H1 (cell line): ENCODE results near the gene LIG1. TPM values are rescaled to one million over a fixed set of nuclear protein-coding genes. Genes with fewer than 3 reads are reported as not detected.

Experiments
- CTCF ChIA-PET: fragments of 300-600 bp; sonication (Branson Sonifier 250); formaldehyde crosslinking; loops from one replicate; lab custom pipeline; 2021; ENCODE audit not compliant: partially characterized antibody; lab: Charles Lee
- POLR2A ChIA-PET: fragments of 300-600 bp; sonication (Branson Sonifier 250); formaldehyde crosslinking; loops from one replicate; lab custom pipeline; 2021; ENCODE audit warnings: inconsistent platforms; ENCODE audit not compliant: partially characterized antibody; lab: Charles Lee
- DNase-seq, 2 experiments: peaks; one replicate each; pipeline versions ENCODE4 v3.0.0 to v3.0.0-alpha.2; 2010 to 2022; ENCODE audit warnings: low spot score in 2 of 2, low read depth in 1 of 2, mixed read lengths in 1 of 2
- FAIRE-seq: peaks from 2 replicates; lab custom pipeline; 2011; peaks lifted over from hg19 to GRCh38; lab: Jason Lieb, UNC
- H2AFZ ChIP-seq: 2 replicates; pipeline ENCODE4 v1.8.1; 2012; ENCODE audit warnings: low read length, inconsistent platforms
- H2AK5ac ChIP-seq: 2 replicates; pipeline ENCODE4 v1.6.1; 2013; ENCODE audit warnings: low read depth, low read length
- H2BK120ac ChIP-seq: replicated peaks from 2 replicates; pipeline ENCODE3; 2013; ENCODE audit warnings: low read depth, low read length, inconsistent platforms
- H2BK12ac ChIP-seq: 2 replicates; pipeline ENCODE4 v1.6.1; 2013; ENCODE audit warnings: low read depth, low read length
- H2BK15ac ChIP-seq: 2 replicates; pipeline ENCODE4 v1.6.1; 2013; ENCODE audit warnings: low read length
- H2BK20ac ChIP-seq: 2 replicates; pipeline ENCODE4 v1.6.1; 2013; ENCODE audit warnings: low read length
- H2BK5ac ChIP-seq: 2 replicates; pipeline ENCODE4 v1.6.1; 2013; ENCODE audit warnings: low read depth, low read length
- H3K14ac ChIP-seq: 2 replicates; pipeline ENCODE4 v1.6.1; 2013; ENCODE audit warnings: inconsistent platforms; ENCODE audit not compliant: insufficient read length
- H3K18ac ChIP-seq: 2 replicates; pipeline ENCODE4 v1.6.1; 2013; ENCODE audit warnings: low read length; ENCODE audit errors: extremely low read depth
- H3K23ac ChIP-seq: 2 replicates; pipeline ENCODE4 v1.6.1; 2013; ENCODE audit warnings: inconsistent platforms; ENCODE audit not compliant: insufficient read length
- H3K23me2 ChIP-seq: 2 replicates; pipeline ENCODE4 v1.6.1; 2013; ENCODE audit warnings: low read depth, low read length
- H3K27ac ChIP-seq: 2 replicates; pipeline ENCODE4 v1.6.1; 2011; ENCODE audit warnings: low read depth, low read length, inconsistent platforms
- H3K27me3 ChIP-seq, 4 experiments: replicated peaks in 1 of 4; 1 replicate in 1 of 4; 2 replicates in 3 of 4; pipeline versions ENCODE4 v1.6.1 to v1.8.1; 2011 to 2013; ENCODE audit warnings: low read length in 3 of 4, mild to moderate bottlenecking in 3 of 4, inconsistent platforms in 2 of 4, mixed read lengths in 2 of 4, moderate library complexity in 1 of 4; ENCODE audit not compliant: control insufficient read depth in 3 of 4, insufficient read depth in 3 of 4; ENCODE audit errors: extremely low read depth in 1 of 4
- H3K36me3 ChIP-seq, 4 experiments: 2 replicates each; pipeline versions ENCODE4 v1.6.1 to v1.8.1; 2011 to 2013; ENCODE audit warnings: mild to moderate bottlenecking in 4 of 4, low read length in 3 of 4, moderate library complexity in 2 of 4, control low read depth in 1 of 4, inconsistent platforms in 1 of 4; ENCODE audit not compliant: insufficient read depth in 4 of 4, control insufficient read depth in 2 of 4
- H3K4ac ChIP-seq: replicated peaks from 2 replicates; pipeline ENCODE3; 2013; ENCODE audit warnings: low read length, low read depth, mixed read lengths, inconsistent platforms; ENCODE audit not compliant: insufficient read length
- H3K4me1 ChIP-seq, 4 experiments: replicated peaks in 1 of 4; 1 replicate in 1 of 4; 2 replicates in 3 of 4; pipeline versions ENCODE4 v1.6.1 to v1.8.1; 2011 to 2013; ENCODE audit warnings: low read length in 3 of 4, inconsistent platforms in 2 of 4, mixed read lengths in 1 of 4; ENCODE audit not compliant: insufficient read depth in 4 of 4, control insufficient read depth in 3 of 4
- H3K4me2 ChIP-seq, 2 experiments: 2 replicates each; pipeline versions ENCODE4 v1.6.1 to v1.8.1; 2011 to 2013; ENCODE audit warnings: low read depth in 2 of 2, low read length in 2 of 2, control low read depth in 1 of 2, inconsistent platforms in 1 of 2, mild to moderate bottlenecking in 1 of 2; ENCODE audit not compliant: insufficient read depth in 1 of 2
- H3K4me3 ChIP-seq, 4 experiments: fragments of 200-600, 300-600 bp in 1 of 4; sonication (generic), shearing (Covaris generic), sonication (Bioruptor Twin) in 1 of 4; 2 replicates each; pipeline versions ENCODE4 v1.5.1 to v1.8.1; 2011 to 2016; ENCODE audit warnings: low read length in 4 of 4, low read depth in 3 of 4, control low read depth in 2 of 4, inconsistent platforms in 2 of 4, mild to moderate bottlenecking in 2 of 4, mixed read lengths in 1 of 4, moderate library complexity in 1 of 4; ENCODE audit not compliant: insufficient read depth in 2 of 4; ENCODE audit errors: extremely low read depth in 1 of 4
- H3K56ac ChIP-seq: replicated peaks from 2 replicates; pipeline ENCODE3; 2013; ENCODE audit warnings: low read depth, mild to moderate bottlenecking, mixed read lengths, low read length, inconsistent platforms; ENCODE audit not compliant: insufficient read length
- H3K79me1 ChIP-seq: 2 replicates; pipeline ENCODE4 v1.6.1; 2013; ENCODE audit warnings: low read depth, low read length, control low read depth
- H3K79me2 ChIP-seq, 2 experiments: 2 replicates each; pipeline versions ENCODE4 v1.6.1 to v1.8.1; 2012 to 2013; ENCODE audit warnings: low read length in 2 of 2, mild to moderate bottlenecking in 2 of 2, inconsistent platforms in 1 of 2; ENCODE audit not compliant: insufficient read depth in 2 of 2, control insufficient read depth in 1 of 2
- H3K9ac ChIP-seq, 4 experiments: replicated peaks in 1 of 4; 1 replicate in 1 of 4; 2 replicates in 3 of 4; pipeline versions ENCODE4 v1.6.1 to v1.8.1; 2011 to 2013; ENCODE audit warnings: low read depth in 3 of 4, low read length in 3 of 4, control low read depth in 2 of 4, mild to moderate bottlenecking in 2 of 4, moderate library complexity in 2 of 4, inconsistent platforms in 1 of 4; ENCODE audit errors: extremely low read depth in 1 of 4
- H3K9me3 ChIP-seq, 2 experiments: 2 replicates each; pipeline versions ENCODE4 v1.6.1 to v1.8.1; 2012 to 2013; ENCODE audit warnings: mild to moderate bottlenecking in 2 of 2, moderate library complexity in 2 of 2, control low read depth in 1 of 2, inconsistent platforms in 1 of 2, low read depth in 1 of 2, low read length in 1 of 2, mixed read lengths in 1 of 2; ENCODE audit not compliant: insufficient read depth in 2 of 2
- H4K20me1 ChIP-seq, 2 experiments: replicated peaks in 1 of 2; 2 replicates each; pipeline versions ENCODE3 to v1.8.1; 2011 to 2013; ENCODE audit warnings: inconsistent platforms in 2 of 2, low read length in 2 of 2, mild to moderate bottlenecking in 1 of 2; ENCODE audit not compliant: insufficient read depth in 2 of 2, control insufficient read depth in 1 of 2
- H4K5ac ChIP-seq: 2 replicates; pipeline ENCODE4 v1.6.1; 2013; ENCODE audit warnings: low read length, low read depth, mixed read lengths, inconsistent platforms; ENCODE audit not compliant: insufficient read length
- H4K8ac ChIP-seq: 2 replicates; pipeline ENCODE4 v1.8.0; 2013; ENCODE audit warnings: mild to moderate bottlenecking, moderate library complexity, low read length, inconsistent platforms; ENCODE audit not compliant: insufficient read depth; ENCODE audit errors: extremely low read depth
- H4K91ac ChIP-seq: replicated peaks from 2 replicates; pipeline ENCODE3; 2013; ENCODE audit warnings: low read length, mixed read lengths, inconsistent platforms; ENCODE audit not compliant: insufficient read length
- KDM1A ChIP-seq: fragments of 200-600, 300-600 bp; sonication (generic); IDR thresholded peaks from 2 replicates; pipeline ENCODE4 v1.7.1; 2016; ENCODE audit warnings: mild to moderate bottlenecking, low read length, borderline replicate concordance
- PHF8 ChIP-seq: fragments of 200-600 bp; sonication (generic); conservative IDR thresholded peaks from 2 replicates; pipeline ENCODE4 v1.7.1; 2012; ENCODE audit warnings: low read depth, mild to moderate bottlenecking, inconsistent platforms, low read length, moderate library complexity
- WGBS, 2 experiments: shearing (Covaris generic) in 1 of 2; methylation state at CpG; one replicate each; pipeline versions ENCODE4 v1.1.6 to v1.1.7; 2013 to 2015; ENCODE audit warnings: low lambda C conversion rate in 2 of 2, mixed read lengths in 2 of 2, inconsistent platforms in 1 of 2, low coverage in 1 of 2, missing lambda C conversion rate in 1 of 2; ENCODE audit not compliant: insufficient replicate concordance in 2 of 2, insufficient coverage in 1 of 2, insufficient read length in 1 of 2; ENCODE audit errors: extremely low coverage in 1 of 2, missing lambda C conversion rate in 1 of 2; 5-methylcytosine and 5-hydroxymethylcytosine counted together
- polyA plus RNA-seq, 7 experiments: library from polyadenylated mRNA; depleted of rRNA in 3 of 7; stranded (reverse) in 5 of 7; unstranded in 2 of 7; fragments of >200 nt in 5 of 7; fragments of 200-250 nt in 2 of 7; gene quantifications; 1 replicate in 5 of 7; 2 replicates in 1 of 7; 4 replicates in 1 of 7; pipeline versions ENCODE4 v1.2.1 to v1.2.3, GENCODE V29; 2011 to 2013; ENCODE audit warnings: missing spikeins in 2 of 7, mixed read lengths in 2 of 7
- total RNA-seq: library from RNA; stranded (reverse); fragmentation: NEBNext Ultra II Directional; extraction: Animal tissue kit (Norgen Biotek cat#: 25700); gene quantifications from 2 replicates; pipeline ENCODE4 v1.2.1, GENCODE V29; 2021

The LIG1 gene
- total and polyA plus RNA-seq, 2 of the 8 experiments (the other 6 are each of a cell fraction or from before 2014, with no cell fraction given): 67.6 to 113 TPM

DNA sequence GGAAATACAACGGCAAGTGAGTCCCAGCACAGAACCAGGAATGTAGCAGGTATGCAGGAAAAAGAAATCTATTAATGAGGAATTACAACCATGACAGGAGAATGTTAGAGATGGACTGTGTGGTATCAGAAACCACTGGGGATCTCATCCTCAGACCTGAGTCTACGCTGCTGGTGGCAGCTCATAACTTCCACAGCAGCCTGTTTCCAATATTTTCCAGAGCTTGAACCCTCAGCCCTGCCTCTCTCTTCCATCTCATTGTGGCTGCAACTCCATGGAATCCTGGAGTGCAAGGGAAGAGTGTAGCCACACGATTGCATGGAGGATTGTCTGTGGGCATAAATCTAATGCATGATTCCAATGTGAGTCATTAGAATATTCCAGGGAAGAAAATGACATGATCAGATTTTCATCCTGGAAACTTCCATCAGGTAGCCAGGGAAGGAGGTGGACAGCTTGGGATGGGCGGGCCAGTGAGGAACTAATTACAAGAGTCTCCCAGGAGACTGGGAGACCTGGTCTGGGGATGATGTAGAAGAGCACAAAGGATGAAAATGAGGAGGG, 74.5 kb downstream of the LIG1 start:
- ChIA-PET CTCF (interaction anchor here (0.6 to 2.9 kb wide), 5 partner anchors 9 to 133 kb away, joined by 3 to 14 read pairs (median 4); no protein-coding TSS in a partner anchor), POLR2A (no interaction called here)
- Histone ChIP-seq H3K23ac (no peak overlapping the region), H2BK5ac (no peak overlapping the region), H4K8ac (no peak overlapping the region), H3K27me3 (no peaks in the 10 kb centered on the region), H3K4me1 (no peaks in the 10 kb centered on the region), H2BK120ac (no peak overlapping the region), H4K91ac (no peak overlapping the region), H2BK12ac (no peak overlapping the region), H3K4me3 (no peak overlapping the region), H3K14ac (no peak overlapping the region), H3K23me2 (no peaks in the 10 kb centered on the region), H3K4ac (no peak overlapping the region), H3K56ac (no peak overlapping the region), H3K4me2 (no peak overlapping the region), H3K18ac (no peak overlapping the region), H3K27ac (no peak overlapping the region), H2AFZ (no peak overlapping the region), H2BK20ac (no peak overlapping the region), H4K5ac (no peak overlapping the region), H2AK5ac (no peak overlapping the region), H3K9me3 (no peaks in the 10 kb centered on the region), H2BK15ac (no peak overlapping the region), H4K20me1 (no peaks in the 10 kb centered on the region), H3K9ac (no peak overlapping the region), H3K36me3 (no peaks in the 10 kb centered on the region), H3K79me2 (no peaks in the 10 kb centered on the region), H3K79me1 (no peaks in the 10 kb centered on the region)
- TF ChIP-seq PHF8 (no peak), KDM1A (no peak)
- 91% methylated on average over 4 of the region's 4 CpGs; no CpG with 5 or more reads in 1 of the 2 experiments for WGBS, 2 experiments
- DNase-seq: no peak
- no peak for FAIRE-seq
